Renal cortex interstitium (tissue), 11 donors: Measurements from ENCODE around the gene CPNE8. TPM values are rescaled to one million over a fixed set of nuclear protein-coding genes. Genes with fewer than 3 reads are reported as not detected.

Experiments used
- DNase-seq, 11 donors: peaks; one replicate each; pipeline ENCODE4 v3.0.0-alpha.2; 2013; ENCODE audit warnings: low read depth in 9 of 11, low spot score in 4 of 11; ENCODE audit errors: extremely low read depth in 1 of 11
- polyA plus RNA-seq, 3 donors: library from polyadenylated mRNA; unstranded; fragments of 120-200 nt; gene quantifications; one replicate each; pipeline ENCODE4 v1.2.1, GENCODE V29; 2013; ENCODE audit not compliant: insufficient read length in 3 of 3

Gene CPNE8
- polyA plus RNA-seq, 3 donors: 10.3 to 23.9 (median 14.6) TPM

DNA sequence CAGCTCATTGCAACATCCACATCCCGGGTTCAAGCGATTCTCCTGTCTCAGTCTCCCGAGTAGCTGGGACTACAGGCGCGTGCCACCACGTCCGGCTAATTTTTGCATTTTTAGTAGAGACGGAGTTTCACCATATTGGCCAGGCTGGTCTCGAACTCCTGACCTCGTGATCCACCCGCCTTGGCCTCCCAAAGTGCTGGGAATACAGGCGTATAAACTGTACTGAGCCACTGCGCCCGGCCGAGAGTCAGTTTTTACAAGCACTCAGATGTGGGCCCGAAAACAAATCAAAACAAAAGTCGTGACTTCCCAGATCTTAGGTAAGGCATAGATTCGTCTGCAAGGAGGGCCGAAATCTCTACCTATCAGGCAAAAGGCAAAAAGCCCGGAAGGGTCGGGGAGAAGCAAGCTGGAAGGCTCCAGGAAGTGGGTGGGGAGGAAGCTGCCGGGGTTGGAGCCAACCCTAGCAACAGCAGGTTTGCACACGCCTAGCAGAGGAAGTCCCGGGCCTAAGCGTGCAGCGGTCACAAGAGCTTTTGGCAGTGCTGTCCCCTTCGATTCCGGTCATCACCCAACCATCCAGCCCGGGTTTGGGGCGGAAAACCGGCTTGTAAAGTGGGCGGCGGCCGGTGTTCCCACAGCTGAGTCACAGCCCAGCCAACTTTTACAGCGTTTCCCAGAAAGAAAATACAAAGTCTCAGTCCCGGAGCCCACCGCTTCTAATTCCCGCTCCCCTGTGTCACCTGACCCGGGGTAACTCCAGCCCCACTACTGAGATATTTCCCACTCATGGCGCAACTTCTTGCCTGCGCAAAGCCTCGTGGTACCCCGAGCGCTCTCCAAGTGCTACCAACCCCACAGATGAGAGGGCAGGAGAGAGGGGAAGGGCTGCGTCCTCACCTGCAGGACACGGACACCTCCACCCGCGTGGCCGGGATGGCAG is 583 bp downstream of the CPNE8 start:
- peak in 8 of 11 donors; percentile 13 to 46 (median 35) for DNase-seq

DNA sequence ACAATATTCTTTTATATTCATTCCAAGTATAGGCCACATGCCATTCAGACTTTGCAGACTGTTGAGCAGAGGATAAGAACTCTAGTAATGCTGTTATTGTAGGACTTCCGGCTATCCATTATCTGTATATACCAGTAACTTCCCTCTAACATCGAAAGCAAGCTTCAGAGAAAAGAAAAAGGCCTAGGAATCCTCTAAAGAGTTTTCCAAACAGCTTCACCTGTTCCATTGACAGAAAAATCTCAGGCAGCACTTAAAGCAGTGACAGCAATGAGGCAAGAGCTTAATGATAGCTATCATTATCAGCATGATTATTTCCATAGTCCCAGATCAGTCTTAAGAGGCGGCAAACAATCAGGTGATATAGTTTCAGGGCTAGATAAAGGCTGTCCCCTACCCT is 1.8 kb downstream of the CPNE8 start:
- no peak for DNase-seq

DNA sequence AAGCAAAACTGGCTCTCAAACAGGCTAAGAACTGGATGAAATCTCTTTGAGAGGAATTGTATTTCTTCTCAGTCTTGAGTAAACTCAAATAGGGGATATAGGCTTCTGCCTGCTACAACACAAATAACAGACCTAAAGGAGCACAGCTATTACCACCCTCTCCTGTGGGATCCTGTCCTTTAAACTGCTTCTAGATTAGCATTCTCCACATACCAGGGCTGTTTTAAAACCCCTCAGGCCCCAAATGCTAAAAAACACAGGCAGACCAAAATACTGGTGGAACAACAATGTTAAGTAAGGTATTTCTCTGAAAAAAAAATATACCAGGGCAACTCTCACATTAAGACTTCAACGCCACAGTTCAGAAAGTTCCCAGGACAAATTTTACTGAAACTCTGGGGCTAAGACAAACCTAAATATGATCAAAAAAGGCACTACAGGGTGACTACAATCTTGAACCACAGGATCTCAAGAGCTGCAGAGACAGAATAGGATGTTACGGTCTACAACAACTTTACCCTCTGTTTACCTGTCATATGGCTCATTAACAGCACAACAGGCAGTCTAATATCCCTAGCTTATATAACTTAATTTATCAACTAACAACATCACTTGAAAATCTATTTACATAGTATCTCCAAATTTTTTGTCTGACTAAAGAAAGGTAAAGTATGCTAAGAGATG is 7.2 kb downstream of the CPNE8 start:
- no peak for DNase-seq

DNA sequence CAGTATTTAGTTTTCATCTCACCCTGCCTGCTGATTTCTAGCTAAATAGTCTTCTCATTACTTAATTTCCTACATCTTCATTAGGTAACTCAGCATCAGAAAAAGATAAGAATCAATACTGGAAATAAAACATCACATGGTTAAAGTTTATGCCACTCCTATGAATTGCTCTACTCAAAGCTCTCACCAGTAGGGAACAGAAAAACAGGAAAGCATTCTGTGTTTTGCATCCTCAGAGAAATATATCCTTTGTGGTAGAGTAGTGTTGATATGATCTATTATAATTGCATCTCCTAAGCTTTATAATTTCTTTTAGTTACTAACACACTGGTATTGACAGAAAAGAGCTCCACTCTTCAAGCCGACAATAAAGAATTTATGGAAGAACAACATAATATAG is 9.9 kb downstream of the CPNE8 start:
- no peak for DNase-seq

DNA sequence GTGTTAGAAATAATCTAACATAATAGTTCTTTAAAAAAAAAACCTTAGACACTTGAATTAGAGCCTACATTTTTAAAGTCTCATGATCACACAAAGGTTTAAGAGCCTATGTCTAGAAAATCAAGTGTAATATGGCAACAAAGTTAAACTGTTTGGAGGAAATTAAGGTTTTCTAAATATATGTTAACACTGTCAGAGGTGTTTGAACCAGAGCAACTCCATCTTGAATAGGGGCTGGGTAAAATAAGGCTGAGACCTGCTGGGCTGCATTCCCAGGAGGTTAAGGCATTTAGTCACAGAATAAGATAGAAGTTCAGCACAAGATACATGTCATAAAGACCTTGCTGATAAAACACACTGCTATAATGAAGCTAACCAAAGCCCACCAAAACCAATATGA is 12.4 kb downstream of the CPNE8 start:
- DNase-seq: no peak

DNA sequence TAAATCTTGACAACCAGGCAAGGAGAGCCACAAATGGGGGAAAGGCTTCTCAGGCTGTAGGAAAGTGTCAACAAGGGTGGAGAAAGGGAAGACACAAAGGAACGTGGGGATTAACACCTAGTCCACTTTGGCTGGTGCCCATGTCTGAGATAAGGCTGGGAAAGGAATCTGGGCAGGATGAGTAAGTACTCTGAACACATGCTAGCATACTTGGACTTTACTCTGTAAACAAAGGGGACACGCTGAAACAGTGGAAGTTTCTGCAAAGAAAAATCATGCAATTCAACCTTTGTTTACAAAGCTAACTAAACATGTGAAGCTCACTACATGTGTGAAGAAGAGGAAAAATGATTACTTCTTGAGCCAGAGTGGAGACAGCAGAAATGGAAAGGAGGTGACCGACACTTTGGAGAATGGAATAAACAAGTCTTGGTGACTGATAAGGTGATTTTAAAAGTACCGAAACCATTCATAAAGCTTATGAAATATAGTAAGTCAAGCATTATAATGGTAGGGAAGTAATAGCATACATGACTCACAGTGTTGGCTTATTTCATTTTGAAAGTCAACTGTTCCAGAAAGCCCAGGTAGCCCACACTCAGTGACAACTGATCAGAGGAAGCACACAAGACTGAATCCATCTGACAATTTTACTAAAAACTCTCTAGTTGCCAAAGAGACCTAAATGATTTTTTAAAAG is 13.2 kb downstream of the CPNE8 start:
- DNase-seq: no peak

DNA sequence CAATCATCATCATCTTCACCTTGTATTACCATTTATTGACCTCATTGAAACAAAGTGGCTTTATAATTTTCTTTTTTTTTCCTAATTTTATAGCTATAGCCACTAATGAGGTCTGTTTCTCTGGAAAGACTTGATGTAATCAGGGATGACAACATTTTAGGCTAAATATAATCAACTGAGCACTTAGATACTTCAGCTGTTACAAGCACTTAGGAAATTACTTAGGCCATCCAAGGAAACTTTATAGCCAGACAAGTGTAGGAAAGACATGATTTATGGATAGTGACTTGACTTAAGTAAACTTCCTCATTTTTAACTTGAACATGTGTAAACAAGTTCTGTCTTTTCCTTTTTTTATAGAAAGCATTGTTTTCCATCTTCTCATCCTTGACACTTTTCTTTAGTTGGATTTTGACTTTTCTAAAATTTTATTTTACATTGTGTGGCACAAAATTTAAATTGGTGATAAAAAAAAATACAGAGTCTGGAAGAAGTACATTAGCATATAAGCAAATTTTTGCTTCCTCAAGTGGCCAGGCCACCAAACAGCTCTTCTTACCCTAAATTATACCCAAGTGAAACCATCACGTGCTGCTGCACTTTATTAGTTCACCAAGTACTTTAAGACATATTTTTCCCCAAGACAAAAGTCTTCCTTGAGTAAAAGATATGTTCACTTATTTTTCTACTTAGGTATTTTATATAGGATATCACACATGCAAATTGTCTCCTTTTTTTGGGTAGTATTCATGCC is 15.1 kb downstream of the CPNE8 start:
- no peak for DNase-seq

DNA sequence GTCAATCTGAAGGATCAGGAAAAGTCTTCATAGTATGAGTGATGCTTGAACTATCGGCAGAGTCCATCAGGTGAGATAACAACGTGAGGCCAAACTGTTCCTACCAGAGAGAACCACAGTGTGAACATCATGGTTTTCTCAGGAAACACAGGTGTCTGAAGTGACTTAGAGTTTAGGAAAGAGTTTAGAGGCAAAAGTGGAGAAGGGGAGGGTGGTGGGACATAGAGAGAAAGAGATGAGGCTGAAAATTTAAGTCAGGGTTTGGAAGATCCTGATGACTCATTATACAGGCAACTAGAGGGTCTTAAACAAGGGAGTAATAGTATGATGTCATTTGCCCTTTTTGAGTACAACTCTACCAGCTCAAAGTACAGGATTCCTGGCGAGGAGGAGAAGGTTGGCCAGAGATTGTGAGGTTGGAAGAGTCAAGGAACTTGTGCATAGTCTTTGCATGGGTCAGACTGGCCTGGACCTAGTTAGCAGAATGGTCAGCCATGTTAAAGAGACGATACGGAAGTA is 16.0 kb downstream of the CPNE8 start:
- DNase-seq: no peak

DNA sequence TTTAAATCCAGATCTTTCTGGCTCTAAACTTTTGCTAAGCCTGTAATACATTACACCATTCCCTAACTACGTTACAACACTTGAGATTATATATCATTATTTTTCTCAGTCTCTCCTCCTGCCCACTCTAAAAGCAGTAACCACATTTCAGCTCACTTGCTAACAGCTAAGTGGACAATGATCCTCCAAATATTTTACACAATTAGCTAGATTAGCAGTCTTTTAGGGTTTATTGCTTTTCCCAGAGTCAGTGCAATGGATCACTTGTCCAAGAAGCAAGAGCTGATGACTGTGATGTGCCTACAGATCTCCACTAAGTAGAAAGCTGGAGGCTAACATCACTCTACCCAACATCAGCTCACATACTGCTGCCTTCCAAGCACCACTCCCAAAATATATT is 17.6 kb downstream of the CPNE8 start:
- no peak for DNase-seq

DNA sequence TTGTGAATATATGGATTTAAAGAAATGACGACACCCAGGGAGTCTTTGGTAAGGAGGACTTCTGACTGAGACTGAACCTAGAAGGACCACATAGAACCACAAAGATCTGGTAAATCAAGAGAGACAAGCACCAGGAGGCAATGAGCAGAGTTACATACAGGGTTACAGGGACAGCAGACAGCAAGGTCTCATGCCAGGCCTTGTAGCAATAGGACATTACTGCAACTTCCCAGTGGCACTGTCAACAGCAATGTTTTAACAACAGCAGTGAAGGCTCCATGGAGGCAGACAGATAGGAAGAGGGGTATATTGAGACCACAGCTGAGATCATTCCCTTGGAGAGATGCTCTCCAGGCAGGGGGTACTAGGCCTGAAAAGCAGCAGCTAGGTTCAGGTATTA is 18.5 kb downstream of the CPNE8 start:
- no peak for DNase-seq

DNA sequence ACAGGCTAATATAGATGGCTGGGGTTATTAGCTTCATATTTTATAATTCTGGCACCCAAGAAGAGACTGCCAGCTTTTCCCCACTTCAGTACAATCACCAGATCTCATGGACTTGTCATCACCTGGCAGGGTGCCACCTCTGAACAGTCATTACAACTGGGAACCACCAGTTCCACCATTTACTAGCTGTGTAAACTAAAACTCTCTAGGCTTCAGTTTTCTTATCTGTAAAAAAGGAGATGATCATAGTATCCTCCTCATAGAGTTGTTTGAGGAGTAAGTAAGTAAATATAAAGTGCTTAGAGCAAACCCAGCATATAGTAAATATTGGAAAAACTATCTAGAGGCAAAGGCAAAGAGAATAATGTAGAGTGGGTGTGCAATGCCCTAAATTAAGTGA is 19.3 kb downstream of the CPNE8 start:
- DNase-seq: no peak

DNA sequence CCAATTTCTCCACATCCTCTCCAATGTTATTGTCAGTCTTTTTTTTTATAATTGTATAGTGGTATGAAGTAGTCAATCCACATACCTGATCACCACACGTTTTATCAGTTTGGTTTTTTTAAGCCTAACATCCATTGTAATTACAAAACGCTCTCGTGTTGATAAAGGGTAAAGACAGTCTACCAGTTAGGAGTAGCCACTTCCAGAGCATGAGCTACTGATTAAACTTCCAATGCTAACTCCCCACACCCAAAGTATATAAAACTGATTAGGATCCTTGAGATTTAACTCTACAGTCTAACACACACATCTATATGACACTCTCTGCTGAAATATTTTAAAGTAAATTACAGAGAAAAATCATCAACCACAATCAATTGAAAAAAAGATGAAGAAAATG is 20.7 kb downstream of the CPNE8 start:
- no peak for DNase-seq

DNA sequence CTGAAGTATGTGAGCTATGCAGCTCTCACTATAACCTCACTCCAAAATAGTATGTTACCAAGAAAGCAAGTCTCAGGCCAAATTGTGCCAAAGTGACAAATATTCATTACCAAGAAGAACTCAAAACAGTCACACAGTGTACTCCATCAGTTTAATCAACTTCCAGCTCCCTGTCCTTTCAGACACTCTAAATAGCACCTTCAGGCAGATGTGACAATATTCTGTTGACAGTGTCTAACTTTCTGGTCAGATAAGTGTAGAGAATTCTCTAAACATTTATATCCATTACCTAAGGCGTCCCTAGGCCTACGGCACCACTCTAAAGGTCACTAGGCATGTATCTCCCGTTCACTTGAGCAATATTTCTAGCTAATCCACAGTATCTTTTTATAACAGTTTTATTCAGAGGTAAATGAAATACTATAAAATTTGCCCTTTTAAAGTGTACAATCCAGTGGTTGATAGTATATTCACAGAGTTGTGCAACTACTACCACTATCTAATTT is 21.7 kb downstream of the CPNE8 start:
- DNase-seq: no peak

DNA sequence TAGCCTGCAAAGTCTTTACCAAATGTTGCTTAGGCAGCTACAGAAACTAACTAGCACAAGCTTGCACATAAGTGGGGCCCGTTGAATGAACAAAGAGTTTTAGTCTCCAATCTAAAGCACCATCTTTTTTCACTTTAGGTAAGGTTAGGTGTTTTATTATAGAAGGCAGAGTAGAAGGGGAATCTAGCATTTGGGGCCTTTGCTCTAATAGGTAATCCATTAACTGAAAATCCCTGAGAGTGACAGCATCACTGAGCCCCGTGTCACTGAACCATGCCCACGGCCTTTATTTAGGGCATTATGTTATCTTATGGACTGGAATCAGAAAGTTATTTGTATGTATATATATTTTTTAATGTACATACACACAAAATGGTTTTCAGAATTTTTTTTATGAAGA is 25.1 kb downstream of the CPNE8 start:
- DNase-seq: no peak

DNA sequence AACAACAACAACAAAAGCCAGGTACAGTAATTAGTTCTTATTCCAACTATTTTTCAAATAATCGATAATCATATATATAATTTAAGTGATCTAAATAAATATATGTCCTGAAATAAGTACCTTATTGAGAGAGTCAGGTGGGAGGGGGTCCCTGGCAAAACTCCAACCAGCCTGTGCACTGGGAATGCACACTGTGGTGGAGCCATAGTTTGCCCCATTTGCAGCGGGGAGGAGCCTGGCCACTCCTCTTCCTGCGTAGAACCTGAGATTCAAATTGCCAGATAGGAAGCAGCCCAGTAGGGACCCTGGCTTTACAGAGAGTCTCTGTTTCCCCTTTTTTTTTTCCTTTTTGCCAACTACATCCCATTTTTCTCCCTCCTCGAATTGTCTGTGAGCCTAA is 26.4 kb downstream of the CPNE8 start:
- DNase-seq: no peak

DNA sequence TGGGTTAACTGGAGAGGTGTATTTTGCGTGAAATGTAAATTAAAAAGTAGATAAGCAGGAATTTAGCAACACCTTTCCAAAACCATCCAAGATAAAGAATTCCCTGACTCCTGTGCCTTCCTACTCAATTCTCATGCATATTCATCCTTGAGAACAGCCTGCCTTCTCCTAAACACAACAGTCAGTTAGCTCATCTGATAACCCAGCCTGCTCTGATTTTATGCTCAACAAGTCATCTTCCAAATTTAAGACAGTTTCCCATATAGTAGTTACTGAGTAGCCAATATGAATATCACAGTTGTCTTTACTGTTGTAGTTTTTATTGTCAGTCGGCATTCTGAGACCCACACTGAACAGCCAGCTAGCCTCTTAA is 27.1 kb downstream of the CPNE8 start:
- DNase-seq: no peak

DNA sequence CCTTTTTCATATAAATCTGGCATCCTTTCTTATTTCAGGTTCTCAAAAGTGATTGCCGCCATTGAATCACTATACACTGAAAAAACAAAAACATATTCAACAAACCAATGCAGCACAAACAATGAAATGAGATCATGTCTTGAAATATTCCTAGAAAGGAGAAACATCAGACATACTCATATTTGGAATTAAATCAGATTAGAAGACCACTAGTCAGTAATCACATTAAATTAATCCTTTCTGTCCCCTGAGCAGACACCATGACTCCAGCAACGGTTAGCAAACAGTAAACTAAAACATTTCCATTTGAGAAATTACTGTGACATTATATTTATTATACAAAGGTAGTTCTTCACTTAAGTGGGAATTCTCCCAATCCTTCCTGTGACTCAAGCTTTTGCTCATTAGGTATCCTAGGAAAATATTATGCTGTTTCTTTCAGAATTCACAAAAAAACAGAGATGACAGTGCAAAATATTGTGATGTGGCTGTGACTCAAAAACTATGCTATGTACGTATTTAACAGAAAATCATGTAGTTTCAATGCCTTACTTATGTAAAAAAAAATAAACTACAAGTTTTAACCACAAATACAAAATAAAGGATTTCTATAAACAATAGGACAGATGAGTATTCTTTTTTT is 29.7 kb downstream of the CPNE8 start:
- no peak for DNase-seq

DNA sequence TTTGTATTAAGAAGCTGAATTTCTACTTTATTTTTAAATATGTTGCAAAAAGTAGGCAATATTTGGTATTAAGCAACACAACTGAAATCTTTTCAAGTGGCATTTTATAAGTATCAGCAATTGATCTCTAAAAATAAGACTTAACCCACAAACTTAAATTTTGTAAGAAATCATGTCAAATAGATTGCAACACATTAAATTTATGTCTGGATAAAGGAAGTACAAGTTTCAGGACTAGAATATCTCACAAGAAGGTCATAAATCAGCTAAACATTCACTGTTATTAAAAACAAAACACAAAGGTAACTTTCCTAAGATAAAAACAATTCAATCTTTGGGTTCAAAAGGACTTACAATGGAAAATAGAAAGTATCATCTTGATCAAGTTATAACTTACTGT is 32.8 kb downstream of the CPNE8 start:
- DNase-seq: no peak
